Type B pancreatic cell (in vitro differentiated cells): Measurements from ENCODE around the gene ZNF414. TPM values are rescaled to one million over a fixed set of nuclear protein-coding genes. Genes with fewer than 3 reads are reported as not detected.

Experiments
- DNase-seq: peaks from one replicate; pipeline ENCODE4 v3.0.0; 2021; ENCODE audit warnings: mixed read lengths; ENCODE audit not compliant: unreplicated experiment; ENCODE audit errors: extremely low spot score
- H3K27ac Mint-ChIP-seq: 2 replicates; pipeline ENCODE4 v1.8.0; 2021; ENCODE audit warnings: mild to moderate bottlenecking, mixed read lengths
- H3K27me3 Mint-ChIP-seq: 2 replicates; pipeline ENCODE4 v1.8.0; 2021; ENCODE audit warnings: mixed read lengths
- H3K36me3 Mint-ChIP-seq: 2 replicates; pipeline ENCODE4 v1.8.0; 2021; ENCODE audit warnings: mixed read lengths
- H3K4me1 Mint-ChIP-seq: one replicate; pipeline ENCODE4 v1.8.0; 2021; ENCODE audit warnings: mixed read lengths; ENCODE audit not compliant: unreplicated experiment
- H3K4me3 Mint-ChIP-seq: 2 replicates; pipeline ENCODE4 v1.8.0; 2021; ENCODE audit warnings: mild to moderate bottlenecking, mixed read lengths
- H3K9me3 Mint-ChIP-seq: 2 replicates; pipeline ENCODE4 v1.8.0; 2021; ENCODE audit warnings: mixed read lengths
- CTCF ChIP-seq: fragments of 200-600 bp; sonication (generic); conservative IDR thresholded peaks from 2 replicates; pipeline ENCODE4 v1.5.0; 2021; ENCODE audit warnings: antibody characterized with exemption, mild to moderate bottlenecking
- total RNA-seq: library from RNA; stranded (reverse); gene quantifications from 2 replicates; pipeline ENCODE4 v1.2.1, GENCODE V29; 2021; ENCODE audit warnings: low replicate concordance

ZNF414 gene
- total RNA-seq, 1 donor from 2014 or later = 25.4 TPM

- Mint-ChIP-seq H3K9me3 (no peaks in the 10 kb centered on the region), H3K4me1 (peaks cover 58% of the 10 kb centered on the region), H3K4me3 (no peak overlapping the region), H3K36me3 (peaks cover 36% of the 10 kb centered on the region), H3K27me3 (no peaks in the 10 kb centered on the region), H3K27ac (no peak overlapping the region)
- no peak for DNase-seq
- TF ChIP-seq CTCF = no peak
Measured at GRCh38 chr19:8461376-8461775, 52.6 kb downstream of the ZNF414 start.

DNA sequence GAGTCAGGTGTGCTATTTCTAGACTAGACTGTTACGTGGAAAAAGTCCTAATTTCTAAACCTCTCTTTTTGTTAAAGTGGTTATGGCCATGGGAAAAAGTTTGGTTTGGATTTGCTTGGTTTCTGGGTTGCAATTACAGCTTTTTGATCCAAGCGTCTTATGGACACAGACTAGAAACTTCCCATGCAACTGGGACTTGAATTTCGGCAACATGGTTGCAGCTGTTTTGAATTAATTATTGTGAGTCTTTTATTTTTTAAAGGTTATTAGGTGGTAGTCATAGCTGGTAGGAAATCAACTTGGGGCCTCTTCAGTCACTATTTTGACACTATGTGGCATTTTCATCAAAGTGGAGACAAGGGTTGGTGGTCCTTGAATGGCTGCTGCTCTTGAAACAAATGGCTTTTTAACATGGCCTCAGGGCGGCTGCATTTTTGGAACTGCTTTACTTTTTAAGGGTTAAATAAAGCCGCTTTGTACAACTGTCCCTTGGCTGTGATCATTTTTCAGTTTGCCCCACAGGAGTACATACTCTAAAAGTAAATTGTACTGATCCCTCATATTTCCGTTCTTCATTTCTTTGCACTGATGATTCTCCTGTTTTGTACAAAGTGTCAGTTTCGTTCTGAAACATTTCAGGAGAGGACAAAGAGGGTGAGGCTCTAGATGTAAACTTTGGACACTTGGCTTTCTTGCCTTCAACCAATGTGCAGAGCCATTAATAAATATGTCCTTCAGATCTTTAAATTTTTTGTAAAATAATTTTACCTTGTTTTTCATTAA, 53.3 kb downstream of the ZNF414 start:
- TF ChIP-seq CTCF = no peak
- Mint-ChIP-seq H3K9me3 (no peaks in the 10 kb centered on the region), H3K27me3 (no peaks in the 10 kb centered on the region), H3K4me1 (peaks cover 62% of the 10 kb centered on the region), H3K4me3 (no peak overlapping the region), H3K36me3 (peaks cover 37% of the 10 kb centered on the region), H3K27ac (peak overlapping the region; percentile 79)
- no peak for DNase-seq

Other genes with a start within 250 kb of the ZNF414 start
- gene CD320, start 205.8 kb downstream of the ZNF414 start, total RNA-seq = 22.7 and 52.3 TPM in 2 replicates
- 46.8 and 52.5 TPM in 2 replicates for gene NDUFA7, start 192.8 kb downstream of the ZNF414 start, total RNA-seq
- 1,715 and 2,131 TPM in 2 replicates for gene RPS28, start 192.7 kb downstream of the ZNF414 start, total RNA-seq
- 1.6 and 3.1 TPM in 2 replicates for gene KANK3, start 170.9 kb downstream of the ZNF414 start, total RNA-seq
- 4.2 and 4.7 TPM in 2 replicates for gene ANGPTL4, start 150.0 kb downstream of the ZNF414 start, total RNA-seq
- gene RAB11B, start 123.8 kb downstream of the ZNF414 start, total RNA-seq = 106 and 123 TPM in 2 replicates
- gene MARCHF2, start 100.9 kb downstream of the ZNF414 start, total RNA-seq = 15.5 and 24.7 TPM in 2 replicates
- 197 and 317 TPM in 2 replicates for gene HNRNPM, start 69.2 kb downstream of the ZNF414 start, total RNA-seq
- 0.31 TPM in 2 replicates for gene PRAM1, start 11.5 kb downstream of the ZNF414 start, total RNA-seq
- gene MYO1F, start 63.3 kb upstream of the ZNF414 start, total RNA-seq = 0.14 and 0.64 TPM in 2 replicates
- gene ADAMTS10, start 96.5 kb upstream of the ZNF414 start, total RNA-seq = 6.4 and 59.2 TPM in 2 replicates
- not detected in 2 replicates for gene NFILZ, start 116.5 kb upstream of the ZNF414 start, total RNA-seq
- not detected in 2 replicates for gene ACTL9, start 184.6 kb upstream of the ZNF414 start, total RNA-seq
- not detected in 2 replicates for gene OR2Z1, start 207.5 kb upstream of the ZNF414 start, total RNA-seq